ENCODE results near the gene TET1.

The TET1 gene

DNA sequence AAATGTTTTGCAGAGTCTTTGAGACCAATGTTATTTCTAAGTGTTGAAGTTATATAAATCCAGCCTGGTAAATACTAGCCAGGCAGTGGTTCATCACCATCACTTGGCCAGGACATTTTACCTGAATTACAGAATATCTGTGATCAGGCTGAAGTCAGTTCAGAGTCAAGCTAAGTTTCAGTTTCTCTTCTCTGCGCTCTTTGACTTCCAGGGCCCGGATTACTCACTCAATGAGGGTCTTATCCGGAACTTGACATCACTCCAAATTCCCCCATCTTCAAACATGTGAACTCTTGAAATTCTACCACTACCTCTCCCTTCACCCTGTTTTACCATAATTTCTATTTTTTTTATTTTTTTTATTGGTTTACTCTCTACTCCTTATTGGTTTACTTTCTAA is 124.3 kb downstream of the TET1 start:
- Histone ChIP-seq H3K4me3 (ENCODE audit: insufficient read depth, low read length, poor library complexity, severe bottlenecking) (no peak overlapping the region), H3K27me3 (ENCODE audit: low read length) (no peaks in the 10 kb centered on the region), H2AFZ (ENCODE audit: low read depth, low read length, severe bottlenecking) (no peak overlapping the region)

GRCh38 chr10:68696018-68696417 is 135.9 kb downstream of the TET1 start:
- H3K79me2 ChIP-seq (ENCODE audit: insufficient read depth, low read length) = no peaks in the 10 kb centered on the region
- no peaks in the 10 kb centered on the region for H3K9me3 ChIP-seq (ENCODE audit: insufficient read depth, low read length)
- H2AFZ ChIP-seq (ENCODE audit: low read depth, low read length, severe bottlenecking) = no peak overlapping the region
- no peak overlapping the region for H3K27ac ChIP-seq (ENCODE audit: low read depth, low read length)
- H3K4me3 ChIP-seq (ENCODE audit: insufficient read depth, low read length, poor library complexity, severe bottlenecking) = no peak overlapping the region
- H3K36me3 ChIP-seq (ENCODE audit: low read length) = no peaks in the 10 kb centered on the region
- TF ChIP-seq EZH2phosphoT487 (conservative IDR thresholded peaks at IDR 0.05; ENCODE audit: low read length) = no peak
- no peak for TF ChIP-seq CTCF (IDR thresholded peaks at IDR 0.05; ENCODE audit: insufficient read depth, low read length, poor library complexity, severe bottlenecking)
- H3K27me3 ChIP-seq (ENCODE audit: low read length) = no peaks in the 10 kb centered on the region
- H3F3A ChIP-seq (ENCODE audit: insufficient read depth) = no peaks in the 10 kb centered on the region
- no peaks in the 10 kb centered on the region for H4K20me1 ChIP-seq (ENCODE audit: low read depth, low read length)
- no peak overlapping the region for H3K9ac ChIP-seq (ENCODE audit: low read length)
- no peaks in the 10 kb centered on the region for H3K9me2 ChIP-seq (replicated peaks; ENCODE audit: insufficient read depth, low read length)
- H3K4me2 ChIP-seq (ENCODE audit: low read depth, low read length, poor library complexity, severe bottlenecking) = no peak overlapping the region

More for the DNA sequence above, 124.3 kb downstream of the TET1 start:
- Histone ChIP-seq H3K9ac (ENCODE audit: low read length) (no peak overlapping the region), H3K9me2 (replicated peaks; ENCODE audit: insufficient read depth, low read length) (no peaks in the 10 kb centered on the region), H3F3A (ENCODE audit: insufficient read depth) (no peaks in the 10 kb centered on the region), H3K79me2 (ENCODE audit: insufficient read depth, low read length) (no peaks in the 10 kb centered on the region), H3K4me2 (ENCODE audit: low read depth, low read length, poor library complexity, severe bottlenecking) (no peak overlapping the region), H3K9me3 (ENCODE audit: insufficient read depth, low read length) (no peaks in the 10 kb centered on the region), H3K27ac (ENCODE audit: low read depth, low read length) (no peak overlapping the region), H4K20me1 (ENCODE audit: low read depth, low read length) (no peaks in the 10 kb centered on the region), H3K36me3 (ENCODE audit: low read length) (no peaks in the 10 kb centered on the region)
- TF ChIP-seq CTCF (IDR thresholded peaks at IDR 0.05; ENCODE audit: insufficient read depth, low read length, poor library complexity, severe bottlenecking) (no peak), EZH2phosphoT487 (conservative IDR thresholded peaks at IDR 0.05; ENCODE audit: low read length) (no peak)

- Histone ChIP-seq H3K4me3 (ENCODE audit: insufficient read depth, low read length, poor library complexity, severe bottlenecking) (no peak overlapping the region), H4K20me1 (ENCODE audit: low read depth, low read length) (no peaks in the 10 kb centered on the region), H3K9me2 (replicated peaks; ENCODE audit: insufficient read depth, low read length) (no peaks in the 10 kb centered on the region), H3K9me3 (ENCODE audit: insufficient read depth, low read length) (no peaks in the 10 kb centered on the region), H3K27ac (ENCODE audit: low read depth, low read length) (no peak overlapping the region), H3K9ac (ENCODE audit: low read length) (no peak overlapping the region), H3F3A (ENCODE audit: insufficient read depth) (no peaks in the 10 kb centered on the region), H3K4me2 (ENCODE audit: low read depth, low read length, poor library complexity, severe bottlenecking) (no peak overlapping the region), H2AFZ (ENCODE audit: low read depth, low read length, severe bottlenecking) (no peak overlapping the region), H3K27me3 (ENCODE audit: low read length) (no peaks in the 10 kb centered on the region), H3K36me3 (ENCODE audit: low read length) (no peaks in the 10 kb centered on the region), H3K79me2 (ENCODE audit: insufficient read depth, low read length) (no peaks in the 10 kb centered on the region)
- TF ChIP-seq EZH2phosphoT487 (conservative IDR thresholded peaks at IDR 0.05; ENCODE audit: low read length) = no peak
- no peak for TF ChIP-seq CTCF (IDR thresholded peaks at IDR 0.05; ENCODE audit: insufficient read depth, low read length, poor library complexity, severe bottlenecking)
Observed at GRCh38 chr10:68697106-68697505, 137.0 kb downstream of the TET1 start.
